ENCODE measurements around the gene RFT1. TPM values are rescaled to one million over a fixed set of nuclear protein-coding genes. Genes with fewer than 3 reads are reported as not detected.

The RFT1 gene
- total and polyA plus RNA-seq, 2 of the 13 experiments (the other 11 are each of a cell fraction or from before 2014, with no cell fraction given), result 23.2 to 37.0 TPM

DNA sequence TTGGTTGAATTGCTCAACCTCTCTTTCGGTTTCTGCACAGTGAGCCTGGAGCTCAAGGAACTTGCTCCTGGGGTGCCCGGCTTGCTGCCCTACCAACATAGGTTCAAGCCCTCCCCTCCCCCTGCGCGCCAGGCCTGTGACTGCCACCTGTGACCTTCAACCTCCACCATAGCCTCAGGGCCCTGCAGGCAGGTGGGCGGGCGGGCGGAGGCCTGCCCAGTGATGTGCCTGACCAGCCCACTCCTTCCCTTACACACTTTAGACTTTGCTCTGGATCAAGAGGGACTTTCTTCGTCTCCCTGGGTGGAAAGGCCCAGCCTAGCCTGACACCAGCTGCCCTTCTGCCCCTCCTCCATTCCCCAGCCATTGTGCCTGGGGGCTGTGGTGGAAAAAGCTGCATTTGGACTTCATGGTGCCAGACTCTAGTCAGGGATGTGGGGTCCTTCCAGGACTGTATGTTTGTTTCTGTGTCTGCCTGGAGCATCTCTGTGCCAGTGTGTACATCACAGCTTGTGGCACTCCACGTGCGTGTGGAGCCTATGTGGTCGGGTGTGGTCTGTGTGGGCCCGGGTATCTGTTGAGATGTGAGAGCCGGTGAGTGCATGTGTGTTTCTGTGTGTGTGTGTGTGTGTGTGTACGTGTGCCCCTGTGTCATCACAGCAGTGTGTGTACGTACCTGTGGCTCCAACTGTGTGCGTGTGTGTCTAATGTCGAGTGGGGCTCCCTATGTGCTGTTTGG, 40.3 kb upstream of the RFT1 start (continued):
- TF ChIP-seq, protein P1, sequence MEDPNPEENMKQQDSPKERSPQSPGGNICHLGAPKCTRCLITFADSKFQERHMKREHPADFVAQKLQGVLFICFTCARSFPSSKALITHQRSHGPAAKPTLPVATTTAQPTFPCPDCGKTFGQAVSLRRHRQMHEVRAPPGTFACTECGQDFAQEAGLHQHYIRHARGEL (CRISPR knock-in tag; IDR thresholded peaks at IDR 0.05), result no peak
- TF ChIP-seq TBX3 (IDR thresholded peaks at IDR 0.05; ENCODE audit: borderline replicate concordance), result no peak
- TF ChIP-seq ZSCAN31 (CRISPR knock-in tag; IDR thresholded peaks at IDR 0.05; ENCODE audit: low read depth), result no peak
- TF ChIP-seq, protein P2, sequence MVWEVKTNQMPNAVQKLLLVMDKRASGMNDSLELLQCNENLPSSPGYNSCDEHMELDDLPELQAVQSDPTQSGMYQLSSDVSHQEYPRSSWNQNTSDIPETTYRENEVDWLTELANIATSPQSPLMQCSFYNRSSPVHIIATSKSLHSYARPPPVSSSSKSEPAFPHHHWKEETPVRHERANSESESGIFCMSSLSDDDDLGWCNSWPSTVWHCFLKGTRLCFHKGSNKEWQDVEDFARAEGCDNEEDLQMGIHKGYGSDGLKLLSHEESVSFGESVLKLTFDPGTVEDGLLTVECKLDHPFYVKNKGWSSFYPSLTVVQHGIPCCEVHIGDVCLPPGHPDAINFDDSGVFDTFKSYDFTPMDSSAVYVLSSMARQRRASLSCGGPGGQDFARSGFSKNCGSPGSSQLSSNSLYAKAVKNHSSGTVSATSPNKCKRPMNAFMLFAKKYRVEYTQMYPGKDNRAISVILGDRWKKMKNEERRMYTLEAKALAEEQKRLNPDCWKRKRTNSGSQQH (CRISPR knock-in tag; IDR thresholded peaks at IDR 0.05; ENCODE audit: low read depth), result no peak
- TF ChIP-seq IRX3 (CRISPR knock-in tag; IDR thresholded peaks at IDR 0.05; ENCODE audit: borderline replicate concordance, low read depth), result no peak
- TF ChIP-seq, protein P3, sequence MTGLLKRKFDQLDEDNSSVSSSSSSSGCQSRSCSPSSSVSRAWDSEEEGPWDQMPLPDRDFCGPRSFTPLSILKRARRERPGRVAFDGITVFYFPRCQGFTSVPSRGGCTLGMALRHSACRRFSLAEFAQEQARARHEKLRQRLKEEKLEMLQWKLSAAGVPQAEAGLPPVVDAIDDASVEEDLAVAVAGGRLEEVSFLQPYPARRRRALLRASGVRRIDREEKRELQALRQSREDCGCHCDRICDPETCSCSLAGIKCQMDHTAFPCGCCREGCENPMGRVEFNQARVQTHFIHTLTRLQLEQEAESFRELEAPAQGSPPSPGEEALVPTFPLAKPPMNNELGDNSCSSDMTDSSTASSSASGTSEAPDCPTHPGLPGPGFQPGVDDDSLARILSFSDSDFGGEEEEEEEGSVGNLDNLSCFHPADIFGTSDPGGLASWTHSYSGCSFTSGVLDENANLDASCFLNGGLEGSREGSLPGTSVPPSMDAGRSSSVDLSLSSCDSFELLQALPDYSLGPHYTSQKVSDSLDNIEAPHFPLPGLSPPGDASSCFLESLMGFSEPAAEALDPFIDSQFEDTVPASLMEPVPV (CRISPR knock-in tag; IDR thresholded peaks at IDR 0.05), result no peak
- TF ChIP-seq, protein P4, sequence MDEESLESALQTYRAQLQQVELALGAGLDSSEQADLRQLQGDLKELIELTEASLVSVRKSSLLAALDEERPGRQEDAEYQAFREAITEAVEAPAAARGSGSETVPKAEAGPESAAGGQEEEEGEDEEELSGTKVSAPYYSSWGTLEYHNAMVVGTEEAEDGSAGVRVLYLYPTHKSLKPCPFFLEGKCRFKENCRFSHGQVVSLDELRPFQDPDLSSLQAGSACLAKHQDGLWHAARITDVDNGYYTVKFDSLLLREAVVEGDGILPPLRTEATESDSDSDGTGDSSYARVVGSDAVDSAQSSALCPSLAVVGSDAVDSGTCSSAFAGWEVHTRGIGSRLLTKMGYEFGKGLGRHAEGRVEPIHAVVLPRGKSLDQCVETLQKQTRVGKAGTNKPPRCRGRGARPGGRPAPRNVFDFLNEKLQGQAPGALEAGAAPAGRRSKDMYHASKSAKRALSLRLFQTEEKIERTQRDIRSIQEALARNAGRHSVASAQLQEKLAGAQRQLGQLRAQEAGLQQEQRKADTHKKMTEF (CRISPR knock-in tag; IDR thresholded peaks at IDR 0.05), result peak; percentile 32; the same call in 1 of the 2 replicates
- no peak for TF ChIP-seq ASH2L (IDR thresholded peaks at IDR 0.05; ENCODE audit: insufficient read length, low read depth, low read length)
- TF ChIP-seq REL (CRISPR knock-in tag; conservative IDR thresholded peaks at IDR 0.05), result no peak
- TF ChIP-seq CENPX (CRISPR knock-in tag; IDR thresholded peaks at IDR 0.05), result no peak
- TF ChIP-seq, protein P5, sequence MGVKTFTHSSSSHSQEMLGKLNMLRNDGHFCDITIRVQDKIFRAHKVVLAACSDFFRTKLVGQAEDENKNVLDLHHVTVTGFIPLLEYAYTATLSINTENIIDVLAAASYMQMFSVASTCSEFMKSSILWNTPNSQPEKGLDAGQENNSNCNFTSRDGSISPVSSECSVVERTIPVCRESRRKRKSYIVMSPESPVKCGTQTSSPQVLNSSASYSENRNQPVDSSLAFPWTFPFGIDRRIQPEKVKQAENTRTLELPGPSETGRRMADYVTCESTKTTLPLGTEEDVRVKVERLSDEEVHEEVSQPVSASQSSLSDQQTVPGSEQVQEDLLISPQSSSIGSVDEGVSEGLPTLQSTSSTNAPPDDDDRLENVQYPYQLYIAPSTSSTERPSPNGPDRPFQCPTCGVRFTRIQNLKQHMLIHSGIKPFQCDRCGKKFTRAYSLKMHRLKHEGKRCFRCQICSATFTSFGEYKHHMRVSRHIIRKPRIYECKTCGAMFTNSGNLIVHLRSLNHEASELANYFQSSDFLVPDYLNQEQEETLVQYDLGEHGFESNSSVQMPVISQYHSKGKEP (CRISPR knock-in tag; IDR thresholded peaks at IDR 0.05), result no peak
- TF ChIP-seq, protein P6, sequence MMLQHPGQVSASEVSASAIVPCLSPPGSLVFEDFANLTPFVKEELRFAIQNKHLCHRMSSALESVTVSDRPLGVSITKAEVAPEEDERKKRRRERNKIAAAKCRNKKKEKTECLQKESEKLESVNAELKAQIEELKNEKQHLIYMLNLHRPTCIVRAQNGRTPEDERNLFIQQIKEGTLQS (CRISPR knock-in tag; IDR thresholded peaks at IDR 0.05), result no peak
- no peak for TF ChIP-seq ZNF558 (CRISPR knock-in tag; IDR thresholded peaks at IDR 0.05; ENCODE audit: borderline replicate concordance)
- TF ChIP-seq, protein P7, sequence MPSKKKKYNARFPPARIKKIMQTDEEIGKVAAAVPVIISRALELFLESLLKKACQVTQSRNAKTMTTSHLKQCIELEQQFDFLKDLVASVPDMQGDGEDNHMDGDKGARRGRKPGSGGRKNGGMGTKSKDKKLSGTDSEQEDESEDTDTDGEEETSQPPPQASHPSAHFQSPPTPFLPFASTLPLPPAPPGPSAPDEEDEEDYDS (CRISPR knock-in tag; IDR thresholded peaks at IDR 0.05), result no peak; the same call in 1 of the 2 replicates
- no peak for TF ChIP-seq MBD4 (IDR thresholded peaks at IDR 0.05; ENCODE audit: borderline replicate concordance, low read length)
- no peak for TF ChIP-seq POLR2AphosphoS2 (IDR thresholded peaks at IDR 0.05; ENCODE audit: low read depth, low read length)
- TF ChIP-seq, protein P8, sequence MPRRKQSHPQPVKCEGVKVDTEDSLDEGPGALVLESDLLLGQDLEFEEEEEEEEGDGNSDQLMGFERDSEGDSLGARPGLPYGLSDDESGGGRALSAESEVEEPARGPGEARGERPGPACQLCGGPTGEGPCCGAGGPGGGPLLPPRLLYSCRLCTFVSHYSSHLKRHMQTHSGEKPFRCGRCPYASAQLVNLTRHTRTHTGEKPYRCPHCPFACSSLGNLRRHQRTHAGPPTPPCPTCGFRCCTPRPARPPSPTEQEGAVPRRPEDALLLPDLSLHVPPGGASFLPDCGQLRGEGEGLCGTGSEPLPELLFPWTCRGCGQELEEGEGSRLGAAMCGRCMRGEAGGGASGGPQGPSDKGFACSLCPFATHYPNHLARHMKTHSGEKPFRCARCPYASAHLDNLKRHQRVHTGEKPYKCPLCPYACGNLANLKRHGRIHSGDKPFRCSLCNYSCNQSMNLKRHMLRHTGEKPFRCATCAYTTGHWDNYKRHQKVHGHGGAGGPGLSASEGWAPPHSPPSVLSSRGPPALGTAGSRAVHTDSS (CRISPR knock-in tag; conservative IDR thresholded peaks at IDR 0.05), result no peak
- TF ChIP-seq SIN3B (IDR thresholded peaks at IDR 0.05; ENCODE audit: low read length), result no peak
- TF ChIP-seq BRD4 (CRISPR knock-in tag; IDR thresholded peaks at IDR 0.05), result peak; percentile 80; the same call in 1 of the 2 replicates
- TF ChIP-seq ZNF143 (CRISPR knock-in tag; IDR thresholded peaks at IDR 0.05), result peak; percentile 34; the same call in 1 of the 2 replicates
